ENCODE measurements around the gene EIF2D.

DNA sequence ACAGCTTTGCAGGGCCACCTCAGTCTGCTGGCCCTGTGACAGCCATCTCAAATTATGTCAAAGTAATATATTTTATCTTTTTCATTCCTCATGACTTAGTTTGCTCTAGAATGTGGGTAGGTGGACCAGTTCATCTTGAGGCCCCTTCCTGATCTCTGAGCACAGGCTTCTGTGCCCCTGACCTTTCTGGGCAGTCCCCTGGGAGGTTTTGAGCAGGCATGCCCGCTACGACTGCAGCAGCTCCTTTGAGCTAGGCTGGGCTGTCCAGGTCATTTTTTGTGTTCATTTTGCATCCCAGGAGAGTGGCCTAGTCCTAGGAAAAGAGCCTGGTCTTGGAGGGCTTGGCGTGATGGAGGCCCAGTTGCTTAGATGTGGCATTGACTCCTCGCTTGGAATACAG is 42.7 kb downstream of the EIF2D start:
- TF ChIP-seq POLR2A (IDR thresholded peaks at IDR 0.05; ENCODE audit: low read depth, low read length) (no peak), RAD21 (IDR thresholded peaks at IDR 0.05; ENCODE audit: low read length) (no peak)
- TF ChIP-seq, protein P1, sequence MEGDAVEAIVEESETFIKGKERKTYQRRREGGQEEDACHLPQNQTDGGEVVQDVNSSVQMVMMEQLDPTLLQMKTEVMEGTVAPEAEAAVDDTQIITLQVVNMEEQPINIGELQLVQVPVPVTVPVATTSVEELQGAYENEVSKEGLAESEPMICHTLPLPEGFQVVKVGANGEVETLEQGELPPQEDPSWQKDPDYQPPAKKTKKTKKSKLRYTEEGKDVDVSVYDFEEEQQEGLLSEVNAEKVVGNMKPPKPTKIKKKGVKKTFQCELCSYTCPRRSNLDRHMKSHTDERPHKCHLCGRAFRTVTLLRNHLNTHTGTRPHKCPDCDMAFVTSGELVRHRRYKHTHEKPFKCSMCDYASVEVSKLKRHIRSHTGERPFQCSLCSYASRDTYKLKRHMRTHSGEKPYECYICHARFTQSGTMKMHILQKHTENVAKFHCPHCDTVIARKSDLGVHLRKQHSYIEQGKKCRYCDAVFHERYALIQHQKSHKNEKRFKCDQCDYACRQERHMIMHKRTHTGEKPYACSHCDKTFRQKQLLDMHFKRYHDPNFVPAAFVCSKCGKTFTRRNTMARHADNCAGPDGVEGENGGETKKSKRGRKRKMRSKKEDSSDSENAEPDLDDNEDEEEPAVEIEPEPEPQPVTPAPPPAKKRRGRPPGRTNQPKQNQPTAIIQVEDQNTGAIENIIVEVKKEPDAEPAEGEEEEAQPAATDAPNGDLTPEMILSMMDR (conservative IDR thresholded peaks at IDR 0.05; ENCODE audit: low read depth, low read length), result no peak
